Kidney tubule cell (primary cell): ENCODE measurements around the gene SLC26A8.

ENCODE experiments used
- DNase-seq: peaks from one replicate; pipeline ENCODE4 v3.0.0-alpha.2; 2018; ENCODE audit warnings: low spot score

Gene SLC26A8

GRCh38 chr6:36023996-36024795, at the start of gene SLC26A8:
SLC26A8 (minus strand) TSS chr6:36024641; CDS start chr6:36019707, 4,934 bp downstream.
- DNase-seq: no peak

- no peak for DNase-seq
Measured at GRCh38 chr6:36073587-36073986, 49.1 kb upstream of the SLC26A8 start.

GRCh38 chr6:36072681-36073080, 48.2 kb upstream of the SLC26A8 start:
- no peak for DNase-seq

- DNase-seq: no peak
Measured at GRCh38 chr6:36071714-36072113, 47.3 kb upstream of the SLC26A8 start.

GRCh38 chr6:36071281-36071680, 46.8 kb upstream of the SLC26A8 start:
- no peak for DNase-seq

GRCh38 chr6:36070252-36070651, 45.8 kb upstream of the SLC26A8 start:
- no peak for DNase-seq

- DNase-seq: no peak
Measured at GRCh38 chr6:36069573-36069972, 45.1 kb upstream of the SLC26A8 start.

- no peak for DNase-seq
Measured at GRCh38 chr6:36068586-36068985, 44.1 kb upstream of the SLC26A8 start.

- no peak for DNase-seq
Measured at GRCh38 chr6:36068012-36068392, 43.6 kb upstream of the SLC26A8 start.

GRCh38 chr6:36067374-36068011, 43.1 kb upstream of the SLC26A8 start:
- DNase-seq: no peak

- DNase-seq: no peak
Measured at GRCh38 chr6:36066817-36067216, 42.4 kb upstream of the SLC26A8 start.

- DNase-seq: no peak
Measured at GRCh38 chr6:36065916-36066315, 41.5 kb upstream of the SLC26A8 start.

GRCh38 chr6:36064770-36065396, 40.4 kb upstream of the SLC26A8 start:
- no peak for DNase-seq

GRCh38 chr6:36063318-36064060, 39.0 kb upstream of the SLC26A8 start:
- no peak for DNase-seq

- no peak for DNase-seq
Measured at GRCh38 chr6:36062247-36062646, 37.8 kb upstream of the SLC26A8 start.

- no peak for DNase-seq
Measured at GRCh38 chr6:36061236-36061635, 36.8 kb upstream of the SLC26A8 start.

- no peak for DNase-seq
Measured at GRCh38 chr6:36056178-36056577, 31.7 kb upstream of the SLC26A8 start.

- DNase-seq: no peak
Measured at GRCh38 chr6:36054956-36055355, 30.5 kb upstream of the SLC26A8 start.

GRCh38 chr6:36054415-36054814, 30.0 kb upstream of the SLC26A8 start:
- no peak for DNase-seq

- DNase-seq: no peak
Measured at GRCh38 chr6:36053878-36054277, 29.4 kb upstream of the SLC26A8 start.

GRCh38 chr6:36052097-36052496, 27.7 kb upstream of the SLC26A8 start:
- DNase-seq: no peak

- DNase-seq: no peak
Measured at GRCh38 chr6:36050947-36051710, 26.7 kb upstream of the SLC26A8 start.
